Measurements from ENCODE around the gene CNDP2.

DNA sequence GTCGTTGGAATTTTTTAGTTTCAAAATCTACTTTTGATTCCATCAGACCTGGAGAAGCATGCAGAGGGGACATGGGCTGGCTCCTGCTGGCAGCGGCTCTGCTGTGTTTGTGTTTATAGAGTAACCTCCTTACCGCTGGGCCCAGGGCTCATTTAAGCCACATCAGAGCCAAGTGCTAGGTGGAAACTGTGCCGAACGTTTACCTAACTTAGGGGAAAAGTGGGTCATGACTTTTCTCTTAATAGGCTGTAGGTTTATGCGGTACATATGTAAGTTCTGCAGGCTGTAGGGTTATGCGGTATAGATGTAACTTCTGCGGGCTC is 17.7 kb downstream of the CNDP2 start:
- TF ChIP-seq, protein P1, sequence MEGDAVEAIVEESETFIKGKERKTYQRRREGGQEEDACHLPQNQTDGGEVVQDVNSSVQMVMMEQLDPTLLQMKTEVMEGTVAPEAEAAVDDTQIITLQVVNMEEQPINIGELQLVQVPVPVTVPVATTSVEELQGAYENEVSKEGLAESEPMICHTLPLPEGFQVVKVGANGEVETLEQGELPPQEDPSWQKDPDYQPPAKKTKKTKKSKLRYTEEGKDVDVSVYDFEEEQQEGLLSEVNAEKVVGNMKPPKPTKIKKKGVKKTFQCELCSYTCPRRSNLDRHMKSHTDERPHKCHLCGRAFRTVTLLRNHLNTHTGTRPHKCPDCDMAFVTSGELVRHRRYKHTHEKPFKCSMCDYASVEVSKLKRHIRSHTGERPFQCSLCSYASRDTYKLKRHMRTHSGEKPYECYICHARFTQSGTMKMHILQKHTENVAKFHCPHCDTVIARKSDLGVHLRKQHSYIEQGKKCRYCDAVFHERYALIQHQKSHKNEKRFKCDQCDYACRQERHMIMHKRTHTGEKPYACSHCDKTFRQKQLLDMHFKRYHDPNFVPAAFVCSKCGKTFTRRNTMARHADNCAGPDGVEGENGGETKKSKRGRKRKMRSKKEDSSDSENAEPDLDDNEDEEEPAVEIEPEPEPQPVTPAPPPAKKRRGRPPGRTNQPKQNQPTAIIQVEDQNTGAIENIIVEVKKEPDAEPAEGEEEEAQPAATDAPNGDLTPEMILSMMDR (IDR thresholded peaks at IDR 0.05; ENCODE audit: low read depth, low read length): no peak
- no peak for TF ChIP-seq POLR2A (IDR thresholded peaks at IDR 0.05; ENCODE audit: extremely low read depth, insufficient read length)
